WTC11 (cell line): ENCODE measurements around the gene POFUT2. TPM values are rescaled to one million over a fixed set of nuclear protein-coding genes. Genes with fewer than 3 reads are reported as not detected.

Source experiments
- ATAC-seq: fragments of 200-7000 bp; cut with Tn5 transposase; 2 replicates; pipeline ENCODE4 v1.10.0; 2021; ENCODE audit warnings: mild to moderate bottlenecking, moderate library complexity
- CTCF ChIA-PET: fragments of 300-600 bp; sonication (Branson Sonifier 250); formaldehyde crosslinking; loops from one replicate; lab custom pipeline; 2021; ENCODE audit warnings: antibody characterized with exemption; lab: Charles Lee
- POLR2A ChIA-PET: fragments of 350-600 bp; sonication (Branson Sonifier 250); formaldehyde crosslinking; loops from one replicate; lab custom pipeline; 2021; ENCODE audit warnings: antibody characterized with exemption; lab: Charles Lee
- DNase-seq: peaks from one replicate; pipeline ENCODE4 v3.0.0; 2021; ENCODE audit warnings: low spot score
- H3K27ac Mint-ChIP-seq: 2 replicates; pipeline ENCODE4 v1.8.0; 2021; ENCODE audit warnings: mixed read lengths
- H3K27me3 Mint-ChIP-seq: 2 replicates; pipeline ENCODE4 v1.8.0; 2021; ENCODE audit warnings: low read depth, mild to moderate bottlenecking, moderate library complexity, mixed read lengths
- H3K36me3 Mint-ChIP-seq: 2 replicates; pipeline ENCODE4 v1.8.0; 2021; ENCODE audit warnings: mixed read lengths
- H3K4me1 Mint-ChIP-seq: 2 replicates; pipeline ENCODE4 v1.8.0; 2022; ENCODE audit warnings: mixed read lengths
- H3K4me3 Mint-ChIP-seq: 2 replicates; pipeline ENCODE4 v1.8.0; 2021; ENCODE audit warnings: mild to moderate bottlenecking, moderate library complexity, mixed read lengths
- H3K9me3 Mint-ChIP-seq: 2 replicates; pipeline ENCODE4 v1.8.0; 2021; ENCODE audit warnings: mixed read lengths
- ATF1 ChIP-seq: sonication (generic); formaldehyde crosslinking; IDR thresholded peaks from 2 replicates; pipeline ENCODE4 v1.8.1; 2023; ENCODE audit warnings: mild to moderate bottlenecking, moderate library complexity, missing genetic modification reagents
- GABPB1 ChIP-seq: sonication (generic); formaldehyde crosslinking; IDR thresholded peaks from 2 replicates; pipeline ENCODE4 v1.8.1; 2023; ENCODE audit warnings: mild to moderate bottlenecking, missing genetic modification reagents
- OVOL2 ChIP-seq: fragments of 250-450 bp; sonication (Bioruptor Pico); IDR thresholded peaks from 2 replicates; pipeline ENCODE4 v1.9.0; 2021; ENCODE audit warnings: mild to moderate bottlenecking, borderline replicate concordance
- SP1 ChIP-seq: sonication (generic); formaldehyde crosslinking; conservative IDR thresholded peaks from 2 replicates; pipeline ENCODE4 v1.8.1; 2022; ENCODE audit warnings: missing genetic modification reagents
- ZNF396 ChIP-seq: fragments of 250-450 bp; sonication (Bioruptor Pico); IDR thresholded peaks from 2 replicates; pipeline ENCODE4 v1.8.0; 2021; ENCODE audit warnings: mild to moderate bottlenecking, moderate library complexity, borderline replicate concordance
- total RNA-seq: library from RNA; stranded (reverse); gene quantifications from 3 replicates; pipeline ENCODE4 v1.2.3, GENCODE V29; 2021
- TF ChIP-seq, protein P1 (sequence below): sonication (generic); formaldehyde crosslinking; IDR thresholded peaks from 2 replicates; pipeline ENCODE4 v1.8.1; 2023; ENCODE audit warnings: mild to moderate bottlenecking, missing genetic modification reagents
- TF ChIP-seq, protein P2 (sequence below): sonication (generic); formaldehyde crosslinking; IDR thresholded peaks from 2 replicates; pipeline ENCODE4 v1.8.0; 2022; ENCODE audit warnings: missing genetic modification reagents
- TF ChIP-seq, protein P3 (sequence below): fragments of 250-450 bp; sonication (Bioruptor Pico); IDR thresholded peaks from 2 replicates; pipeline ENCODE4 v1.8.0; 2021; ENCODE audit warnings: mild to moderate bottlenecking
- TF ChIP-seq, protein P4 (sequence below): sonication (generic); formaldehyde crosslinking; IDR thresholded peaks from 2 replicates; pipeline ENCODE4 v1.8.0; 2022; ENCODE audit warnings: mild to moderate bottlenecking, missing genetic modification reagents
- TF ChIP-seq, protein P5 (sequence below): sonication (generic); formaldehyde crosslinking; IDR thresholded peaks from 2 replicates; pipeline ENCODE4 v1.8.0; 2023; ENCODE audit warnings: missing genetic modification reagents
- TF ChIP-seq, protein P6 (sequence below): sonication (generic); formaldehyde crosslinking; IDR thresholded peaks from 2 replicates; pipeline ENCODE4 v1.8.1; 2022; ENCODE audit warnings: mild to moderate bottlenecking, missing genetic modification reagents, moderate library complexity, borderline replicate concordance
- TF ChIP-seq, protein P7 (sequence below): sonication (generic); formaldehyde crosslinking; IDR thresholded peaks from 2 replicates; pipeline ENCODE4 v1.8.0; 2022; ENCODE audit warnings: mild to moderate bottlenecking, missing genetic modification reagents
- TF ChIP-seq, protein P8 (sequence below): fragments of 200-600 bp; IDR thresholded peaks from 2 replicates; pipeline ENCODE4 v1.8.0; 2022; ENCODE audit warnings: antibody characterized with exemption

POFUT2 gene
- total RNA-seq, 1 experiment from 2014 or later, result 39.7 TPM

DNA sequence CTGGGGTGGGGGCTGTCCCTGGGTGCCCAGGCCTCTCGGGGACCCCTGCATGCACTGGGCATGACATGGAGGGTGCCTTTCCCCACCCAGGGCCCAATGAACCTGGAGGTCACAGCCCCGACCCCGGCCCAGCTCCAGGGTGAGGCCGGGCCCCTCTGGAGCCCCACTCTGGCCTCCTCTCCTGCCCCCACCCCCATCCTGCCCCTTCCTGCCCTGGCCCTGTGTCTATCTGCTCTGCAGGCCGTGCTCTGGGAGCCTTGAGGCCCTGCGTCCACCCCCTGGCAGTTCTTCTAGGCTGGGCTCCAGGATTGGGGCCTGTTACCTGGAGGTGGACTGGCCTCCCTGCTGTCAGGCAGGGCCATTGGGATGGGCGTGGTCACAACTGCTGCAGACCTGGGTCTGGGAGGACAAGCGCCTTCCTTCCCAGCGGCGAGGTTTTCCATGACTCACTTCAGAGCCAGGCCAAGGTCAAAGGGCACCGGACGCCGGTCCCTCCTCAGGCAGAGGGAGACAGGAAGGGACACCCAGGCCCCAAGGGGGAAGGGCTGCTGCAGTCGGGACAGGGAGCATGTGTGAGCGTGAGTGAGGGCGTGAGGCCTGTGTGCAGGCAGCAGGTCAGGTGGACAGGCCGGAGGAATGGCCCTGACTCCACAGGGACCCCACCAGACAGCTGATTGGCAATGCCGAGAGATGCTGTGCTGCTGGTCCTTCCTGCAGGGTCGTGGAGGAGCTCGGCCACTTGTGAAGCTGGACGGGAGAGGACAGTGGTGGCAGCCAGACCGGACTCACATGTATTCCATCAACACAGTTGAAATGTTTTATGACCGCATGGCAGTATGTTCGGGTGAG, 31.1 kb upstream of the POFUT2 start:
- Mint-ChIP-seq H3K4me1 (peaks cover 11% of the 10 kb centered on the region), H3K36me3 (no peaks in the 10 kb centered on the region), H3K27ac (no peak overlapping the region), H3K9me3 (no peaks in the 10 kb centered on the region), H3K4me3 (no peak overlapping the region), H3K27me3 (peaks cover 4% of the 10 kb centered on the region; the same call in 1 of the 2 replicates)
- no peak for ATAC-seq
- DNase-seq, result no peak
- TF ChIP-seq, protein P1, sequence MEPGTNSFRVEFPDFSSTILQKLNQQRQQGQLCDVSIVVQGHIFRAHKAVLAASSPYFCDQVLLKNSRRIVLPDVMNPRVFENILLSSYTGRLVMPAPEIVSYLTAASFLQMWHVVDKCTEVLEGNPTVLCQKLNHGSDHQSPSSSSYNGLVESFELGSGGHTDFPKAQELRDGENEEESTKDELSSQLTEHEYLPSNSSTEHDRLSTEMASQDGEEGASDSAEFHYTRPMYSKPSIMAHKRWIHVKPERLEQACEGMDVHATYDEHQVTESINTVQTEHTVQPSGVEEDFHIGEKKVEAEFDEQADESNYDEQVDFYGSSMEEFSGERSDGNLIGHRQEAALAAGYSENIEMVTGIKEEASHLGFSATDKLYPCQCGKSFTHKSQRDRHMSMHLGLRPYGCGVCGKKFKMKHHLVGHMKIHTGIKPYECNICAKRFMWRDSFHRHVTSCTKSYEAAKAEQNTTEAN (CRISPR knock-in tag), result no peak
- 0 out of 2 replicates have a peak, but pooled peaks have one; percentile 52 for TF ChIP-seq GABPB1 (CRISPR knock-in tag)
- ChIA-PET POLR2A (no interaction called here), CTCF (no interaction called here)

DNA sequence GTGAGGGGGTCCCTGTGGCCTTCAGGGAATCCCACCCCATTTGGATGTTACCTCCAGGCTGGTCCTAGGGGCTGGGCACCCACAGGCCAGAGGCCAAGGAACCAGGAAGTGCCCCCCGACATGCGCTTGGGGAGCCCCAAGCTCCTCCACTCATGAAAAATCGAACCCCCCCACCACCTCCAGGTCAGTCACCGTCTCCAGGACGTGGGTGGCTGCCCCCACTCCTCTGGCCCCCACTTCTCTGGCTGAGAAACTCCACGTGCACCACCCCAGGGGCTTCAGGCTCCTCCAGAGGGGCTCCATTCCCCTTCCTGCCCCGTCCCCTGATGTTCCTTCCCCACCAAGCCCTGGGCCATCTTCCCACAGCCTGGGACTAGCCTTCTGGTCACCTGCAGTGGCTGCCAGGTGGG, 30.5 kb upstream of the POFUT2 start:
- CTCF ChIA-PET, result interaction anchor here (1.2 kb wide), 1 partner anchor 9 kb away, joined by 10 read pairs; no protein-coding TSS in a partner anchor
- H3K36me3 Mint-ChIP-seq, result no peaks in the 10 kb centered on the region

More for the DNA sequence above, 30.5 kb upstream of the POFUT2 start:
- Mint-ChIP-seq H3K27ac (no peak overlapping the region), H3K9me3 (no peaks in the 10 kb centered on the region), H3K4me1 (peaks cover 8% of the 10 kb centered on the region), H3K4me3 (no peak overlapping the region), H3K27me3 (peaks cover 4% of the 10 kb centered on the region; the same call in 1 of the 2 replicates)
- POLR2A ChIA-PET, result no interaction called here
- ATAC-seq (no peak), DNase-seq (no peak)
- no peak for TF ChIP-seq SP1 (CRISPR knock-in tag)
- TF ChIP-seq, protein P2, sequence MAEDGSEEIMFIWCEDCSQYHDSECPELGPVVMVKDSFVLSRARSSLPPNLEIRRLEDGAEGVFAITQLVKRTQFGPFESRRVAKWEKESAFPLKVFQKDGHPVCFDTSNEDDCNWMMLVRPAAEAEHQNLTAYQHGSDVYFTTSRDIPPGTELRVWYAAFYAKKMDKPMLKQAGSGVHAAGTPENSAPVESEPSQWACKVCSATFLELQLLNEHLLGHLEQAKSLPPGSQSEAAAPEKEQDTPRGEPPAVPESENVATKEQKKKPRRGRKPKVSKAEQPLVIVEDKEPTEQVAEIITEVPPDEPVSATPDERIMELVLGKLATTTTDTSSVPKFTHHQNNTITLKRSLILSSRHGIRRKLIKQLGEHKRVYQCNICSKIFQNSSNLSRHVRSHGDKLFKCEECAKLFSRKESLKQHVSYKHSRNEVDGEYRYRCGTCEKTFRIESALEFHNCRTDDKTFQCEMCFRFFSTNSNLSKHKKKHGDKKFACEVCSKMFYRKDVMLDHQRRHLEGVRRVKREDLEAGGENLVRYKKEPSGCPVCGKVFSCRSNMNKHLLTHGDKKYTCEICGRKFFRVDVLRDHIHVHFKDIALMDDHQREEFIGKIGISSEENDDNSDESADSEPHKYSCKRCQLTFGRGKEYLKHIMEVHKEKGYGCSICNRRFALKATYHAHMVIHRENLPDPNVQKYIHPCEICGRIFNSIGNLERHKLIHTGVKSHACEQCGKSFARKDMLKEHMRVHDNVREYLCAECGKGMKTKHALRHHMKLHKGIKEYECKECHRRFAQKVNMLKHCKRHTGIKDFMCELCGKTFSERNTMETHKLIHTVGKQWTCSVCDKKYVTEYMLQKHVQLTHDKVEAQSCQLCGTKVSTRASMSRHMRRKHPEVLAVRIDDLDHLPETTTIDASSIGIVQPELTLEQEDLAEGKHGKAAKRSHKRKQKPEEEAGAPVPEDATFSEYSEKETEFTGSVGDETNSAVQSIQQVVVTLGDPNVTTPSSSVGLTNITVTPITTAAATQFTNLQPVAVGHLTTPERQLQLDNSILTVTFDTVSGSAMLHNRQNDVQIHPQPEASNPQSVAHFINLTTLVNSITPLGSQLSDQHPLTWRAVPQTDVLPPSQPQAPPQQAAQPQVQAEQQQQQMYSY, result no peak
- TF ChIP-seq OVOL2 (CRISPR knock-in tag), result no peak
- TF ChIP-seq, protein P3, sequence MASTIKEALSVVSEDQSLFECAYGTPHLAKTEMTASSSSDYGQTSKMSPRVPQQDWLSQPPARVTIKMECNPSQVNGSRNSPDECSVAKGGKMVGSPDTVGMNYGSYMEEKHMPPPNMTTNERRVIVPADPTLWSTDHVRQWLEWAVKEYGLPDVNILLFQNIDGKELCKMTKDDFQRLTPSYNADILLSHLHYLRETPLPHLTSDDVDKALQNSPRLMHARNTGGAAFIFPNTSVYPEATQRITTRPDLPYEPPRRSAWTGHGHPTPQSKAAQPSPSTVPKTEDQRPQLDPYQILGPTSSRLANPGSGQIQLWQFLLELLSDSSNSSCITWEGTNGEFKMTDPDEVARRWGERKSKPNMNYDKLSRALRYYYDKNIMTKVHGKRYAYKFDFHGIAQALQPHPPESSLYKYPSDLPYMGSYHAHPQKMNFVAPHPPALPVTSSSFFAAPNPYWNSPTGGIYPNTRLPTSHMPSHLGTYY (CRISPR knock-in tag), result no peak
- TF ChIP-seq, protein P4, sequence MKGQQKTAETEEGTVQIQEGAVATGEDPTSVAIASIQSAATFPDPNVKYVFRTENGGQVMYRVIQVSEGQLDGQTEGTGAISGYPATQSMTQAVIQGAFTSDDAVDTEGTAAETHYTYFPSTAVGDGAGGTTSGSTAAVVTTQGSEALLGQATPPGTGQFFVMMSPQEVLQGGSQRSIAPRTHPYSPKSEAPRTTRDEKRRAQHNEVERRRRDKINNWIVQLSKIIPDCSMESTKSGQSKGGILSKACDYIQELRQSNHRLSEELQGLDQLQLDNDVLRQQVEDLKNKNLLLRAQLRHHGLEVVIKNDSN (CRISPR knock-in tag), result no peak
- TF ChIP-seq, protein P5, sequence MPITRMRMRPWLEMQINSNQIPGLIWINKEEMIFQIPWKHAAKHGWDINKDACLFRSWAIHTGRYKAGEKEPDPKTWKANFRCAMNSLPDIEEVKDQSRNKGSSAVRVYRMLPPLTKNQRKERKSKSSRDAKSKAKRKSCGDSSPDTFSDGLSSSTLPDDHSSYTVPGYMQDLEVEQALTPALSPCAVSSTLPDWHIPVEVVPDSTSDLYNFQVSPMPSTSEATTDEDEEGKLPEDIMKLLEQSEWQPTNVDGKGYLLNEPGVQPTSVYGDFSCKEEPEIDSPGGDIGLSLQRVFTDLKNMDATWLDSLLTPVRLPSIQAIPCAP, result no peak
- TF ChIP-seq ZNF396 (CRISPR knock-in tag), result no peak
- no peak for TF ChIP-seq ATF1 (CRISPR knock-in tag)
- TF ChIP-seq, protein P6, sequence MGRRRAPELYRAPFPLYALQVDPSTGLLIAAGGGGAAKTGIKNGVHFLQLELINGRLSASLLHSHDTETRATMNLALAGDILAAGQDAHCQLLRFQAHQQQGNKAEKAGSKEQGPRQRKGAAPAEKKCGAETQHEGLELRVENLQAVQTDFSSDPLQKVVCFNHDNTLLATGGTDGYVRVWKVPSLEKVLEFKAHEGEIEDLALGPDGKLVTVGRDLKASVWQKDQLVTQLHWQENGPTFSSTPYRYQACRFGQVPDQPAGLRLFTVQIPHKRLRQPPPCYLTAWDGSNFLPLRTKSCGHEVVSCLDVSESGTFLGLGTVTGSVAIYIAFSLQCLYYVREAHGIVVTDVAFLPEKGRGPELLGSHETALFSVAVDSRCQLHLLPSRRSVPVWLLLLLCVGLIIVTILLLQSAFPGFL (CRISPR knock-in tag), result no peak
- TF ChIP-seq, protein P7, sequence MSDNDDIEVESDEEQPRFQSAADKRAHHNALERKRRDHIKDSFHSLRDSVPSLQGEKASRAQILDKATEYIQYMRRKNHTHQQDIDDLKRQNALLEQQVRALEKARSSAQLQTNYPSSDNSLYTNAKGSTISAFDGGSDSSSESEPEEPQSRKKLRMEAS (CRISPR knock-in tag), result no peak
- TF ChIP-seq, protein P8, sequence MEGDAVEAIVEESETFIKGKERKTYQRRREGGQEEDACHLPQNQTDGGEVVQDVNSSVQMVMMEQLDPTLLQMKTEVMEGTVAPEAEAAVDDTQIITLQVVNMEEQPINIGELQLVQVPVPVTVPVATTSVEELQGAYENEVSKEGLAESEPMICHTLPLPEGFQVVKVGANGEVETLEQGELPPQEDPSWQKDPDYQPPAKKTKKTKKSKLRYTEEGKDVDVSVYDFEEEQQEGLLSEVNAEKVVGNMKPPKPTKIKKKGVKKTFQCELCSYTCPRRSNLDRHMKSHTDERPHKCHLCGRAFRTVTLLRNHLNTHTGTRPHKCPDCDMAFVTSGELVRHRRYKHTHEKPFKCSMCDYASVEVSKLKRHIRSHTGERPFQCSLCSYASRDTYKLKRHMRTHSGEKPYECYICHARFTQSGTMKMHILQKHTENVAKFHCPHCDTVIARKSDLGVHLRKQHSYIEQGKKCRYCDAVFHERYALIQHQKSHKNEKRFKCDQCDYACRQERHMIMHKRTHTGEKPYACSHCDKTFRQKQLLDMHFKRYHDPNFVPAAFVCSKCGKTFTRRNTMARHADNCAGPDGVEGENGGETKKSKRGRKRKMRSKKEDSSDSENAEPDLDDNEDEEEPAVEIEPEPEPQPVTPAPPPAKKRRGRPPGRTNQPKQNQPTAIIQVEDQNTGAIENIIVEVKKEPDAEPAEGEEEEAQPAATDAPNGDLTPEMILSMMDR, result no peak
